A549 (cell line): Measurements from ENCODE around the gene DLGAP1. TPM values are rescaled to one million over a fixed set of nuclear protein-coding genes. Genes with fewer than 3 reads are reported as not detected.

ENCODE experiments used
- ATAC-seq, 2 experiments: fragments of 200-7000 bp in 1 of 2; fragments of >200 bp in 1 of 2; cut with Nextera tagmentation in 1 of 2; cut with Tn5 transposase in 1 of 2; 3 replicates each; pipeline versions ENCODE4 v1.8.0 to v1.9.1; 2018 to 2020; ENCODE audit warnings: mild to moderate bottlenecking in 1 of 2, moderate library complexity in 1 of 2
- CTCF ChIA-PET: fragments of 300-600 bp; sonication (Branson Sonifier 250); formaldehyde crosslinking; extraction: SDS; loops from one replicate; lab custom pipeline; 2021; ENCODE audit warnings: antibody characterized with exemption, inconsistent platforms; lab: Yijun Ruan, JAX
- POLR2A ChIA-PET: fragments of 350-600 bp; formaldehyde crosslinking; extraction: SDS; loops from one replicate; lab custom pipeline; 2021; ENCODE audit warnings: antibody characterized with exemption, inconsistent platforms; lab: Yijun Ruan, JAX
- DNase-seq, 2 experiments: peaks; one replicate each; pipeline versions ENCODE4 v3.0.0 to v3.0.0-alpha.2; 2011 to 2016; ENCODE audit warnings: low read depth in 1 of 2, low spot score in 1 of 2
- FAIRE-seq: peaks from 2 replicates; lab custom pipeline; 2011; peaks lifted over from hg19 to GRCh38; lab: Jason Lieb, UNC
- H3K27ac ChIP-seq, 2 experiments: fragments of >200 bp; sonication (Bioruptor Twin); formaldehyde crosslinking; 3 replicates each; pipeline ENCODE4 v1.5.1; 2016 to 2017
- H3K4me1 ChIP-seq: fragments of >200 bp; sonication (Bioruptor Twin); formaldehyde crosslinking; 3 replicates; pipeline ENCODE4 v1.6.1; 2016
- H3K4me2 ChIP-seq: fragments of >200 bp; sonication (Bioruptor Twin); formaldehyde crosslinking; 3 replicates; pipeline ENCODE4 v1.6.1; 2016
- H3K4me3 ChIP-seq: fragments of >200 bp; sonication (Bioruptor Twin); formaldehyde crosslinking; 3 replicates; pipeline ENCODE4 v1.5.1; 2016
- H3K9me3 ChIP-seq: fragments of >200 bp; sonication (Bioruptor Twin); formaldehyde crosslinking; 3 replicates; pipeline ENCODE4 v1.6.1; 2016
- BHLHE40 ChIP-seq: IDR thresholded peaks from 2 replicates; pipeline ENCODE4 v1.6.1; 2012; ENCODE audit warnings: low read depth, low read length, inconsistent platforms
- CBX2 ChIP-seq: fragments of 200-600 bp; sonication (generic); IDR thresholded peaks from 2 replicates; pipeline ENCODE4 v1.6.1; 2016; ENCODE audit warnings: low read depth, mild to moderate bottlenecking, borderline replicate concordance
- CEBPB ChIP-seq, 2 experiments: fragments of >200 bp in 1 of 2; sonication (Bioruptor Twin) in 1 of 2; formaldehyde crosslinking in 1 of 2; IDR thresholded peaks; 2 replicates each; pipeline ENCODE4 v1.6.1; 2012 to 2016
- CHD4 ChIP-seq: fragments of 200-600 bp; sonication (generic); IDR thresholded peaks from 2 replicates; pipeline ENCODE4 v1.6.1; 2016; ENCODE audit warnings: antibody characterized with exemption, mild to moderate bottlenecking, borderline replicate concordance
- EHMT2 ChIP-seq: fragments of 200-600 bp; sonication (generic); IDR thresholded peaks from 2 replicates; pipeline ENCODE4 v1.6.1; 2016; ENCODE audit warnings: antibody characterized with exemption, low read depth, mild to moderate bottlenecking, moderate library complexity
- GATA3 ChIP-seq: IDR thresholded peaks from 2 replicates; pipeline ENCODE4 v1.6.1; 2012; ENCODE audit warnings: borderline replicate concordance
- HEYL ChIP-seq: fragments of 250-450 bp; sonication (Bioruptor Pico); IDR thresholded peaks from 2 replicates; pipeline ENCODE4 v1.8.0; 2021; ENCODE audit warnings: mild to moderate bottlenecking, moderate library complexity
- HOXB13 ChIP-seq: fragments of 250-450 bp; sonication (Bioruptor Pico); IDR thresholded peaks from 2 replicates; pipeline ENCODE4 v1.5.0; 2020; ENCODE audit warnings: low read depth, mild to moderate bottlenecking, moderate library complexity
- JUN ChIP-seq, 2 experiments: fragments of >200 bp; sonication (Bioruptor Twin); formaldehyde crosslinking; IDR thresholded peaks; 2 replicates in 1 of 2; 3 replicates in 1 of 2; pipeline ENCODE4 v1.6.1; 2016 to 2017
- KDM1A ChIP-seq: fragments of 200-600 bp; sonication (generic); IDR thresholded peaks from 2 replicates; pipeline ENCODE4 v1.6.1; 2016; ENCODE audit warnings: low read depth, mild to moderate bottlenecking
- MYC ChIP-seq: IDR thresholded peaks from 2 replicates; pipeline ENCODE4 v1.6.1; 2012; ENCODE audit warnings: mild to moderate bottlenecking, inconsistent platforms, low read length, improper control_type of control experiment, borderline replicate concordance
- NPAS2 ChIP-seq: fragments of 250-450 bp; sonication (Bioruptor Pico); IDR thresholded peaks from 2 replicates; pipeline ENCODE4 v1.8.0; 2022; ENCODE audit warnings: mild to moderate bottlenecking, moderate library complexity, borderline replicate concordance
- PHF8 ChIP-seq: fragments of 200-600 bp; sonication (generic); IDR thresholded peaks from 2 replicates; pipeline ENCODE4 v1.6.1; 2016; ENCODE audit warnings: low read depth, mild to moderate bottlenecking, antibody characterized with exemption, moderate library complexity, borderline replicate concordance
- RAD21 ChIP-seq, 2 experiments: fragments of >200 bp in 1 of 2; sonication (Bioruptor Twin) in 1 of 2; formaldehyde crosslinking in 1 of 2; IDR thresholded peaks in 1 of 2; conservative IDR thresholded peaks in 1 of 2; 2 replicates in 1 of 2; 3 replicates in 1 of 2; pipeline ENCODE4 v1.6.1; 2012 to 2018; ENCODE audit warnings: inconsistent platforms in 1 of 2
- RARB ChIP-seq: fragments of 250-450 bp; sonication (Bioruptor Pico); IDR thresholded peaks from 2 replicates; pipeline ENCODE4 v1.8.0; 2021; ENCODE audit warnings: mild to moderate bottlenecking, moderate library complexity
- RFX5 ChIP-seq: fragments of 450-650 bp; IDR thresholded peaks from 2 replicates; pipeline ENCODE4 v1.7.1; 2014; ENCODE audit warnings: antibody characterized with exemption, mild to moderate bottlenecking, moderate library complexity
- ZSCAN20 ChIP-seq: fragments of 250-450 bp; sonication (Bioruptor Pico); IDR thresholded peaks from 2 replicates; pipeline ENCODE4 v1.8.0; 2022; ENCODE audit warnings: mild to moderate bottlenecking, moderate library complexity
- WGBS: methylation state at CpG from one replicate; pipeline ENCODE4 v1.1.6; 2017; ENCODE audit errors: missing lambda C conversion rate; 5-methylcytosine and 5-hydroxymethylcytosine counted together
- polyA plus RNA-seq, 4 experiments: library from polyadenylated mRNA; depleted of rRNA in 3 of 4; stranded (reverse); fragments of >200 nt; fragmentation: RNase III in 1 of 4; extraction: RNeasy Plus Mini Kit Qiagen cat#74134 plus additional on column Dnase treatment in 1 of 4; gene quantifications; 2 replicates in 3 of 4; 3 replicates in 1 of 4; pipeline ENCODE4 v1.2.3, GENCODE V29; 2011 to 2017
- TF ChIP-seq, protein P1 (sequence below): fragments of 250-450 bp; sonication (Bioruptor Pico); IDR thresholded peaks from 2 replicates; pipeline ENCODE4 v1.5.0; 2020; ENCODE audit warnings: low read depth, mild to moderate bottlenecking, moderate library complexity
- TF ChIP-seq, protein P2 (sequence below): fragments of 200-600 bp; sonication (generic); IDR thresholded peaks from 2 replicates; pipeline ENCODE4 v1.6.1; 2016; ENCODE audit warnings: antibody characterized with exemption, mild to moderate bottlenecking, moderate library complexity

The DLGAP1 gene
- polyA plus RNA-seq, 2 of the 4 experiments (the other 2 are of a cell fraction), result 0.04 to 0.12 TPM

GRCh38 chr18:3615374-3615985 lies 839.6 kb downstream of the DLGAP1 start:
- ATAC-seq, result no peak
- TF ChIP-seq HOXB13 (CRISPR knock-in tag) (peak; percentile 50), ZSCAN20 (CRISPR knock-in tag) (no peak)
- TF ChIP-seq, all 56 proteins: peak for 1
- DNase-seq, result no peak
- no peak for FAIRE-seq
- Histone ChIP-seq H3K4me3 (no peak overlapping the region), H3K27ac (peak overlapping the region; percentile 99 to 100), H3K4me2 (peak overlapping the region; percentile 15; the same call in 2 of the 3 replicates), H3K4me1 (peaks cover 42% of the 10 kb centered on the region), H3K9me3 (peaks cover 3% of the 10 kb centered on the region; the same call in 1 of the 3 replicates)
- ChIA-PET CTCF (interaction anchor here (0.9 to 4.2 kb wide), 2 partner anchors 29 to 51 kb away, joined by 3 to 18 read pairs; no protein-coding TSS in a partner anchor), POLR2A (interaction anchor here (0.7 kb wide), 1 partner anchor 37 kb away, joined by 3 read pairs; no protein-coding TSS in a partner anchor)
- WGBS, result 17% methylated on average over 4 of the region's 4 CpGs

- 66% methylated on average over 5 of the region's 5 CpGs for whole genome bisulfite sequencing
- ChIA-PET CTCF (no interaction called here), POLR2A (interaction anchor here (1.2 kb wide), 1 partner anchor 12 kb away, joined by 4 read pairs; no protein-coding TSS in a partner anchor)
- no peak overlapping the region for H3K4me3 ChIP-seq
- ATAC-seq (peak in 1 of 2 experiments; percentile 41; a peak in 4 of 6 replicates), FAIRE-seq (no peak), DNase-seq (peak in 1 of 2 experiments; percentile 67)
- H3K4me2 ChIP-seq, result no peak overlapping the region
- H3K4me1 ChIP-seq, result peaks cover 33% of the 10 kb centered on the region
- H3K9me3 ChIP-seq, result peaks cover 3% of the 10 kb centered on the region; the same call in 1 of the 3 replicates
- TF ChIP-seq KDM1A (no peak), CEBPB (IDR thresholded peaks at IDR 0.05) (no peak), CHD4 (no peak), MYC (no peak)
- H3K27ac ChIP-seq, result peak overlapping the region; percentile 99 to 100
These were observed 842.8 kb downstream of the DLGAP1 start for GRCh38 chr18:3612315-3612714.

DNA sequence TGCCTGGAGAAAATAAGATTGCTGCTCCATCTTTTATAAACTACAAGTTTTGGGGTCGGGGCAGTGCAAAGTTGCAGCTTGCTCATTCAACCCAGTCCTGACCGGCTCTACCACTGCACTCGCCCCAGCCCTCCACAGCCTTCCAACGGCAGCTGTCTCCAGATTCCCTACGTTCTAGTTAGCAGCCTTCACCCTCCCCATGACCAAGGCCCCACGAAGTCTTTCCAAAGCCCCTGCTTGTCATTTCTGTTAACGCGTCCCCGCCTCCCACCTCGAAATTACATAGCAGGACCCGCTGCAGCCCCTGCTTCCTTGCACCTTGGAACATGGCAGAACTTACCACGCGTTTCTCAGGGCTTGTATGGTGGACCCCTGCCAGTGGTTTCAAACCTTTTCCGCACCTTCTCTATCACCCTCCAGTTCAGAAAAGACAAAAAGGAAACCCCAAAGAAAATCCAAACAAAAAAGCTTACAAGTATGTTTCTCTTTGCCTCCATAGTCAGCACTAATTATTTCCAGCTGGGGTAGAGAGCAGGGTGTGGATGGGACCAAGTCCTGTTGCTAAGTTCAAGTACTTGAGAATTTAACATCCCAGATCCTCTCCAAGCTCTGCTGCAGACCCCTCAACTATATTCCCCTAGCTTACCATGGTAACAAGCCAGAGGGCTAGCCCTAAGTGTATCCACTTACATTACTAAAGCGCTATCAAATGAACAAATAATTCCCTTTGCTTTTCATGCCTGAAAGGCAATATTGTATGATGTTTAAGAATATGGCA lies 843.6 kb downstream of the DLGAP1 start:
- WGBS, result 94% methylated on average over 15 of the region's 15 CpGs
- no peaks in the 10 kb centered on the region for H3K9me3 ChIP-seq
- FAIRE-seq, result no peak
- peaks cover 36% of the 10 kb centered on the region for H3K4me1 ChIP-seq
- peak overlapping the region; percentile 99 to 100 for H3K27ac ChIP-seq
- H3K4me3 ChIP-seq, result no peak overlapping the region
- ChIA-PET CTCF (no interaction called here), POLR2A (interaction anchor here (1.2 kb wide), 1 partner anchor 12 kb away, joined by 4 read pairs; no protein-coding TSS in a partner anchor)
- DNase-seq, result no peak
- TF ChIP-seq RAD21 (conservative IDR thresholded peaks at IDR 0.05 in 1 of 2, IDR thresholded peaks at IDR 0.05 in 1 of 2) (no peak), CBX2 (no peak), CEBPB (IDR thresholded peaks at IDR 0.05) (no peak), NPAS2 (no peak), EHMT2 (no peak), RFX5 (no peak), HEYL (CRISPR knock-in tag) (no peak), RARB (CRISPR knock-in tag) (no peak), GATA3 (no peak), JUN (IDR thresholded peaks at IDR 0.05) (no peak), MYC (no peak), PHF8 (no peak), BHLHE40 (no peak)
- TF ChIP-seq, protein P1, sequence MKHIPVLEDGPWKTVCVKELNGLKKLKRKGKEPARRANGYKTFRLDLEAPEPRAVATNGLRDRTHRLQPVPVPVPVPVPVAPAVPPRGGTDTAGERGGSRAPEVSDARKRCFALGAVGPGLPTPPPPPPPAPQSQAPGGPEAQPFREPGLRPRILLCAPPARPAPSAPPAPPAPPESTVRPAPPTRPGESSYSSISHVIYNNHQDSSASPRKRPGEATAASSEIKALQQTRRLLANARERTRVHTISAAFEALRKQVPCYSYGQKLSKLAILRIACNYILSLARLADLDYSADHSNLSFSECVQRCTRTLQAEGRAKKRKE, result no peak
- TF ChIP-seq, protein P2, sequence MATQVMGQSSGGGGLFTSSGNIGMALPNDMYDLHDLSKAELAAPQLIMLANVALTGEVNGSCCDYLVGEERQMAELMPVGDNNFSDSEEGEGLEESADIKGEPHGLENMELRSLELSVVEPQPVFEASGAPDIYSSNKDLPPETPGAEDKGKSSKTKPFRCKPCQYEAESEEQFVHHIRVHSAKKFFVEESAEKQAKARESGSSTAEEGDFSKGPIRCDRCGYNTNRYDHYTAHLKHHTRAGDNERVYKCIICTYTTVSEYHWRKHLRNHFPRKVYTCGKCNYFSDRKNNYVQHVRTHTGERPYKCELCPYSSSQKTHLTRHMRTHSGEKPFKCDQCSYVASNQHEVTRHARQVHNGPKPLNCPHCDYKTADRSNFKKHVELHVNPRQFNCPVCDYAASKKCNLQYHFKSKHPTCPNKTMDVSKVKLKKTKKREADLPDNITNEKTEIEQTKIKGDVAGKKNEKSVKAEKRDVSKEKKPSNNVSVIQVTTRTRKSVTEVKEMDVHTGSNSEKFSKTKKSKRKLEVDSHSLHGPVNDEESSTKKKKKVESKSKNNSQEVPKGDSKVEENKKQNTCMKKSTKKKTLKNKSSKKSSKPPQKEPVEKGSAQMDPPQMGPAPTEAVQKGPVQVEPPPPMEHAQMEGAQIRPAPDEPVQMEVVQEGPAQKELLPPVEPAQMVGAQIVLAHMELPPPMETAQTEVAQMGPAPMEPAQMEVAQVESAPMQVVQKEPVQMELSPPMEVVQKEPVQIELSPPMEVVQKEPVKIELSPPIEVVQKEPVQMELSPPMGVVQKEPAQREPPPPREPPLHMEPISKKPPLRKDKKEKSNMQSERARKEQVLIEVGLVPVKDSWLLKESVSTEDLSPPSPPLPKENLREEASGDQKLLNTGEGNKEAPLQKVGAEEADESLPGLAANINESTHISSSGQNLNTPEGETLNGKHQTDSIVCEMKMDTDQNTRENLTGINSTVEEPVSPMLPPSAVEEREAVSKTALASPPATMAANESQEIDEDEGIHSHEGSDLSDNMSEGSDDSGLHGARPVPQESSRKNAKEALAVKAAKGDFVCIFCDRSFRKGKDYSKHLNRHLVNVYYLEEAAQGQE, result no peak
- no peak overlapping the region for H3K4me2 ChIP-seq
- peak in 1 of 2 experiments; percentile 39; a peak in 2 of 6 replicates for ATAC-seq
